Chondrocyte (in vitro differentiated cells): ENCODE results near the gene SAE1. TPM values are rescaled to one million over a fixed set of nuclear protein-coding genes. Genes with fewer than 3 reads are reported as not detected.
A peak's percentile ranks its signal among the peaks of the same experiment; 100 is the strongest.

Experiments used
- DNase-seq: peaks from one replicate; pipeline ENCODE4 v3.0.0; 2021; ENCODE audit warnings: mixed read lengths, low spot score
- H3K27ac Mint-ChIP-seq: one replicate; pipeline ENCODE4 v1.8.0; 2021; ENCODE audit warnings: mild to moderate bottlenecking, moderate library complexity, mixed read lengths; ENCODE audit not compliant: unreplicated experiment
- H3K27me3 Mint-ChIP-seq: 2 replicates; pipeline ENCODE4 v1.8.0; 2021; ENCODE audit warnings: low read depth, mixed read lengths
- H3K36me3 Mint-ChIP-seq: 2 replicates; pipeline ENCODE4 v1.8.0; 2021; ENCODE audit warnings: low read depth, mixed read lengths
- H3K4me1 Mint-ChIP-seq: 2 replicates; pipeline ENCODE4 v1.8.0; 2021; ENCODE audit warnings: low read depth, mild to moderate bottlenecking, mixed read lengths
- H3K4me3 Mint-ChIP-seq: one replicate; pipeline ENCODE4 v1.8.0; 2021; ENCODE audit warnings: mild to moderate bottlenecking, moderate library complexity, mixed read lengths; ENCODE audit not compliant: unreplicated experiment
- H3K9me3 Mint-ChIP-seq: 2 replicates; pipeline ENCODE4 v1.8.0; 2021; ENCODE audit warnings: low read depth, mixed read lengths
- CTCF ChIP-seq: fragments of 200-600 bp; sonication (generic); IDR thresholded peaks from 2 replicates; pipeline ENCODE4 v1.5.0; 2021; ENCODE audit warnings: antibody characterized with exemption, mild to moderate bottlenecking, moderate library complexity
- total RNA-seq: library from RNA; stranded (reverse); gene quantifications from 3 replicates; pipeline ENCODE4 v1.2.1, GENCODE V29; 2021

SAE1 gene
- total RNA-seq, 1 donor from 2014 or later = 91.2 TPM

- Mint-ChIP-seq H3K4me1 (peaks cover 14% of the 10 kb centered on the region), H3K27ac (no peak overlapping the region), H3K9me3 (no peaks in the 10 kb centered on the region), H3K4me3 (no peak overlapping the region), H3K27me3 (no peaks in the 10 kb centered on the region), H3K36me3 (peaks cover 31% of the 10 kb centered on the region)
- no peak for TF ChIP-seq CTCF
- no peak for DNase-seq
Measured at GRCh38 chr19:47152205-47152604, 21.6 kb downstream of the SAE1 start.

DNA sequence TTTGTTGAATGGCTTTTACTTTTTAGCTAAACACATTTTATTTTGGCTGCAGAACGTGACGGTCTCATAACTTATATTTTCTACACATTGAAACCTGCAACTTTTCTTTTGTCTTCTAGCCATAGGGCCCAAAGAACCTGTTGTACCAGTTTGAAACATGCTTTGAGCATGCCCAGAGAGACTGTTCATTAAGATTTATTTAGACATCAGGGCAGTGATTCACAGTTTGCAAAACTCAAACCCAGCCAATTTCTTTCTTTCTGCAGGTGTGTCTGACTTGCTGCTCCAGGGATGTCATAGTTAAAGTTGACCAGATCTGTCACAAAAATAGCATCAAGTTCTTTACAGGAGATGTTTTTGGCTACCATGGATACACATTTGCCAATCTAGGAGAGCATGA lies 22.0 kb downstream of the SAE1 start:
- peaks cover 18% of the 10 kb centered on the region for H3K4me1 Mint-ChIP-seq
- no peaks in the 10 kb centered on the region for H3K9me3 Mint-ChIP-seq
- H3K36me3 Mint-ChIP-seq = peaks cover 31% of the 10 kb centered on the region
- H3K27ac Mint-ChIP-seq = no peak overlapping the region
- TF ChIP-seq CTCF = no peak
- H3K4me3 Mint-ChIP-seq = no peak overlapping the region
- no peaks in the 10 kb centered on the region for H3K27me3 Mint-ChIP-seq
- DNase-seq = no peak

DNA sequence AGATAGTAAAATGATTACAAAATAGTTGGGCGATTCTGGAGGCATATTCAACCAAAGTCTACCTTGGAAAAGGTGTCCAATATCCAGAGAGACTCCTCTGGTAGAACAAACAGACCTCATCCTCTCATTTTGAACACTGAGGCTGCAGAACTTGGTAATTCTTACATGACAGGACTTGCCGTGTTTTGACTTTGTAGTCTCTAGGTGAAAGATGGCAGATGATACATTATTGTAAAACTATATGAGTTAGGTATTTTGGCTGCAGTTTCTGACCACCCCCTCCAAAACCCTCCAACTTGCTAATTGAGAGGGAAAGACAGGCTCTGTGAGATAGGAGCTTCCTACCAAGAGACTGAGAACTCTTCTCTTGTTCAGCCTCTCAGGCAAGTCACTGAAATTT lies 22.6 kb downstream of the SAE1 start:
- Mint-ChIP-seq H3K9me3 (no peaks in the 10 kb centered on the region), H3K27ac (no peak overlapping the region), H3K36me3 (peaks cover 31% of the 10 kb centered on the region), H3K4me3 (no peak overlapping the region), H3K4me1 (peaks cover 25% of the 10 kb centered on the region), H3K27me3 (no peaks in the 10 kb centered on the region)
- no peak for DNase-seq
- TF ChIP-seq CTCF = no peak

GRCh38 chr19:47155148-47155547 lies 24.5 kb downstream of the SAE1 start:
- Mint-ChIP-seq H3K4me1 (peaks cover 32% of the 10 kb centered on the region), H3K27ac (peak overlapping the region; percentile 51), H3K9me3 (no peaks in the 10 kb centered on the region), H3K36me3 (peaks cover 29% of the 10 kb centered on the region), H3K27me3 (no peaks in the 10 kb centered on the region), H3K4me3 (no peak overlapping the region)
- no peak for TF ChIP-seq CTCF
- no peak for DNase-seq

GRCh38 chr19:47156861-47157430 lies 26.3 kb downstream of the SAE1 start:
- no peak for DNase-seq
- H3K4me1 Mint-ChIP-seq = peaks cover 33% of the 10 kb centered on the region
- peaks cover 20% of the 10 kb centered on the region for H3K36me3 Mint-ChIP-seq
- no peak for TF ChIP-seq CTCF
- H3K9me3 Mint-ChIP-seq = no peaks in the 10 kb centered on the region
- peak overlapping the region; percentile 88 for H3K27ac Mint-ChIP-seq
- no peaks in the 10 kb centered on the region for H3K27me3 Mint-ChIP-seq
- no peak overlapping the region for H3K4me3 Mint-ChIP-seq
